22Rv1 (cell line): Measurements from ENCODE around the gene USP5.

Experiments used
- CTCF ChIP-seq: fragments of 450-650 bp; IDR thresholded peaks from 2 replicates; pipeline ENCODE4 v1.5.1; 2017; ENCODE audit warnings: mild to moderate bottlenecking
- ZFX ChIP-seq: fragments of 450-650 bp; IDR thresholded peaks from 2 replicates; pipeline ENCODE4 v1.6.1; 2017; ENCODE audit warnings: antibody characterized with exemption, borderline replicate concordance

DNA sequence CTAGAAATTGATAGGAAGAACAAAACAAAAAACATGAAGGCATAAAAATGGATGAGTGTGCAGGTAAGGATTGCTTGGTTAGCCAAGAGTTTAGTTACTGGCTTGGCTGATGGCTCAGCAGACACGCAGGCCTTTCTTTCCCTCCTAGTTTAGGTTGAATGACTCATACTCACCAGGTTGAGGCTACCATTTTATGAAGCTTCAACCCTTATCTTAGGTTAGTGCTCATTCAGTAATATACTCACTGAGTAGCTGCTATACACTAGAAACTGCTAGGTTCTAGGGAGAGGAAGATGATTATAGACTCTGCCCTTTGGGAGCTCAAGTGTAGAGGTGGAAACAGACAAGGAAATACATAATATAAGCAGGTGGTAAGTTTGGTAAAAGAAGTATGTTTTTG lies 17.7 kb upstream of the USP5 start:
- TF ChIP-seq CTCF (no peak), ZFX (no peak)
